Measurements from ENCODE around the gene DEPP1. TPM values are rescaled to one million over a fixed set of nuclear protein-coding genes. Genes with fewer than 3 reads are reported as not detected.

Gene DEPP1
- total RNA-seq, 1 experiment from 2014 or later: 3.8 TPM

DNA sequence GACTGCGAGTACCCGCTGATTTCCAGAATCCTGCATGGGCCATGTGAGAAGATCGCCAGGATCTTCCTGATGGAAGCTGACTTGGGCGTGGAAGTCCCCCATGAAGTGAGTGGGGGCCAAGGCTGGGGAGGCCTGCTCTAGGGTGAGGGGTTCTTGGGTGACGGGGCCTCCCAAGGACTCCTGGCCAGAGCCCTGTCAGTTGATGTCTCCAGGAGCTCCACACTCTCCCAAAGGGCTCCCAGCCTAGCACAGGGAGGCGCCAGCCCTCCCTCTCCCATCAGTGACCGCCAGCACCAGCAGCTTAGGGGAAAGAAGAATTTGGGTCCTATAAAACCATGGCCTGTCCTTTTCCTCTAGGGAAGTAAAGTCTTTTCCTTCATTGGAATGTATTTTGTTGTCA lies 12.4 kb upstream of the DEPP1 start:
- DNase-seq (ENCODE audit: low read depth, low spot score) (no peak), ATAC-seq (no peak)
- H3K27me3 ChIP-seq (ENCODE audit: insufficient read depth, low read length): no peaks in the 10 kb centered on the region
- H3K27ac ChIP-seq (ENCODE audit: low read depth, low read length): no peak overlapping the region
- CTCF ChIA-PET: interaction anchor here (0.6 kb wide), 1 partner anchor 58 kb away, joined by 3 read pairs; no protein-coding TSS in a partner anchor
- no peaks in the 10 kb centered on the region for H4K20me1 ChIP-seq (ENCODE audit: insufficient read depth)
- RAD21 ChIA-PET (ENCODE audit: low non-redundant PET in 1 of 2, low total read pairs in 2 of 2, uncharacterized antibody in 2 of 2, unreplicated experiment in 2 of 2): interaction anchor here in 1 of 2 experiments (0.7 kb wide), 1 partner anchor 58 kb away, joined by 4 read pairs; no protein-coding TSS in a partner anchor
- H3K9ac ChIP-seq (ENCODE audit: low read length): no peak overlapping the region
- no peaks in the 10 kb centered on the region for H3K9me3 ChIP-seq (ENCODE audit: control insufficient read depth in 1 of 2, insufficient read depth in 1 of 2, low read depth in 1 of 2, low read length in 2 of 2)
- H2AFZ ChIP-seq (ENCODE audit: low read depth, low read length, poor library complexity, severe bottlenecking): no peak overlapping the region
- POLR2A ChIA-PET: no interaction called here
- intact Hi-C loops (cut with micrococcal nuclease): loop anchor here (1.0 kb wide), 1 partner anchor 59 kb away; no protein-coding TSS in a partner anchor
- H3K4me1 ChIP-seq (ENCODE audit: control insufficient read depth in 1 of 2, insufficient read depth in 2 of 2, low read length in 2 of 2): no peaks in the 10 kb centered on the region
- TF ChIP-seq, protein P1, sequence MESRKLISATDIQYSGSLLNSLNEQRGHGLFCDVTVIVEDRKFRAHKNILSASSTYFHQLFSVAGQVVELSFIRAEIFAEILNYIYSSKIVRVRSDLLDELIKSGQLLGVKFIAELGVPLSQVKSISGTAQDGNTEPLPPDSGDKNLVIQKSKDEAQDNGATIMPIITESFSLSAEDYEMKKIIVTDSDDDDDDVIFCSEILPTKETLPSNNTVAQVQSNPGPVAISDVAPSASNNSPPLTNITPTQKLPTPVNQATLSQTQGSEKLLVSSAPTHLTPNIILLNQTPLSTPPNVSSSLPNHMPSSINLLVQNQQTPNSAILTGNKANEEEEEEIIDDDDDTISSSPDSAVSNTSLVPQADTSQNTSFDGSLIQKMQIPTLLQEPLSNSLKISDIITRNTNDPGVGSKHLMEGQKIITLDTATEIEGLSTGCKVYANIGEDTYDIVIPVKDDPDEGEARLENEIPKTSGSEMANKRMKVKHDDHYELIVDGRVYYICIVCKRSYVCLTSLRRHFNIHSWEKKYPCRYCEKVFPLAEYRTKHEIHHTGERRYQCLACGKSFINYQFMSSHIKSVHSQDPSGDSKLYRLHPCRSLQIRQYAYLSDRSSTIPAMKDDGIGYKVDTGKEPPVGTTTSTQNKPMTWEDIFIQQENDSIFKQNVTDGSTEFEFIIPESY (IDR thresholded peaks at IDR 0.05; ENCODE audit: extremely low read depth, insufficient replicate concordance, low read length): no peak
- TF ChIP-seq POLR2A (IDR thresholded peaks at IDR 0.05; ENCODE audit: borderline replicate concordance, extremely low read depth, insufficient read depth, insufficient read length): no peak
- TF ChIP-seq CBX3 (IDR thresholded peaks at IDR 0.05; ENCODE audit: low read depth): no peak
- no peak for TF ChIP-seq SRF (IDR thresholded peaks at IDR 0.05; ENCODE audit: low read depth)
- no peak for TF ChIP-seq TCF7L2 (IDR thresholded peaks at IDR 0.05; ENCODE audit: borderline replicate concordance, extremely low read depth, insufficient read depth, insufficient read length)
- TF ChIP-seq EZH2phosphoT487 (IDR thresholded peaks at IDR 0.05; ENCODE audit: borderline replicate concordance): no peak
- TF ChIP-seq, protein P2, sequence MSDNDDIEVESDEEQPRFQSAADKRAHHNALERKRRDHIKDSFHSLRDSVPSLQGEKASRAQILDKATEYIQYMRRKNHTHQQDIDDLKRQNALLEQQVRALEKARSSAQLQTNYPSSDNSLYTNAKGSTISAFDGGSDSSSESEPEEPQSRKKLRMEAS (IDR thresholded peaks at IDR 0.05): no peak
- no peak for TF ChIP-seq REST (IDR thresholded peaks at IDR 0.05; ENCODE audit: low read depth)
- TF ChIP-seq ZFX (IDR thresholded peaks at IDR 0.05): no peak
- no peak for TF ChIP-seq POLR2AphosphoS5 (IDR thresholded peaks at IDR 0.05; ENCODE audit: low read depth, low read length)
- no peak for TF ChIP-seq SIN3A (IDR thresholded peaks at IDR 0.05; ENCODE audit: low read depth)
- TF ChIP-seq, protein P3, sequence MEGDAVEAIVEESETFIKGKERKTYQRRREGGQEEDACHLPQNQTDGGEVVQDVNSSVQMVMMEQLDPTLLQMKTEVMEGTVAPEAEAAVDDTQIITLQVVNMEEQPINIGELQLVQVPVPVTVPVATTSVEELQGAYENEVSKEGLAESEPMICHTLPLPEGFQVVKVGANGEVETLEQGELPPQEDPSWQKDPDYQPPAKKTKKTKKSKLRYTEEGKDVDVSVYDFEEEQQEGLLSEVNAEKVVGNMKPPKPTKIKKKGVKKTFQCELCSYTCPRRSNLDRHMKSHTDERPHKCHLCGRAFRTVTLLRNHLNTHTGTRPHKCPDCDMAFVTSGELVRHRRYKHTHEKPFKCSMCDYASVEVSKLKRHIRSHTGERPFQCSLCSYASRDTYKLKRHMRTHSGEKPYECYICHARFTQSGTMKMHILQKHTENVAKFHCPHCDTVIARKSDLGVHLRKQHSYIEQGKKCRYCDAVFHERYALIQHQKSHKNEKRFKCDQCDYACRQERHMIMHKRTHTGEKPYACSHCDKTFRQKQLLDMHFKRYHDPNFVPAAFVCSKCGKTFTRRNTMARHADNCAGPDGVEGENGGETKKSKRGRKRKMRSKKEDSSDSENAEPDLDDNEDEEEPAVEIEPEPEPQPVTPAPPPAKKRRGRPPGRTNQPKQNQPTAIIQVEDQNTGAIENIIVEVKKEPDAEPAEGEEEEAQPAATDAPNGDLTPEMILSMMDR (IDR thresholded peaks at IDR 0.05 in 2 of 3, conservative IDR thresholded peaks at IDR 0.05 in 1 of 3; ENCODE audit: borderline replicate concordance in 1 of 3, insufficient read depth in 1 of 3, low read depth in 2 of 3, low read length in 2 of 3): no peak
- TF ChIP-seq JUND (IDR thresholded peaks at IDR 0.05): no peak
- no peak for TF ChIP-seq EZH2 (IDR thresholded peaks at IDR 0.05)
- no peak for TF ChIP-seq EGR1 (IDR thresholded peaks at IDR 0.05; ENCODE audit: low read depth)
- no peak for TF ChIP-seq ZNF274 (IDR thresholded peaks at IDR 0.05; ENCODE audit: low read depth, low read length)
- no peak for TF ChIP-seq ATF3 (IDR thresholded peaks at IDR 0.05)
- no peak for TF ChIP-seq YY1 (IDR thresholded peaks at IDR 0.05; ENCODE audit: extremely low read depth, insufficient replicate concordance, low read depth, low read length)
- no peak for TF ChIP-seq FOSL1 (IDR thresholded peaks at IDR 0.05; ENCODE audit: low read depth)
- no peak for TF ChIP-seq RAD21 (IDR thresholded peaks at IDR 0.05; ENCODE audit: low read depth)
- no peaks in the 10 kb centered on the region for H3K36me3 ChIP-seq (ENCODE audit: control insufficient read depth in 1 of 2, insufficient read depth in 2 of 2, low read length in 2 of 2)
- H3K4me3 ChIP-seq (replicated peaks in 1 of 2; ENCODE audit: low read depth in 1 of 2, low read length in 2 of 2): no peak overlapping the region
- BruUV-seq (replicated peaks): no TSS peak
- H3K4me2 ChIP-seq (ENCODE audit: low read length): no peak overlapping the region
- no peaks in the 10 kb centered on the region for H3K79me2 ChIP-seq (ENCODE audit: insufficient read depth, low read length)
- no peaks in the 10 kb centered on the region for H3K9me2 ChIP-seq (ENCODE audit: insufficient read depth)
